MCF 10A (cell line): ENCODE measurements around the gene RBM24. TPM values are rescaled to one million over a fixed set of nuclear protein-coding genes. Genes with fewer than 3 reads are reported as not detected.

Experiments
- BruUV-seq: library from RNA; stranded (reverse); fragments of 400-500 nt; replicated peaks from 2 replicates; lab custom pipeline; 2021; lab: Mats Ljungman, UMichigan
- CTCF ChIA-PET: fragments of 300-600 bp; sonication (Branson Sonifier 250); formaldehyde crosslinking; extraction: SDS; loops from one replicate; lab custom pipeline; 2021; ENCODE audit warnings: antibody characterized with exemption, inconsistent platforms; lab: Yijun Ruan, JAX
- POLR2A ChIA-PET: fragments of 300-600, 350-650 bp; sonication (Branson Sonifier 250); formaldehyde crosslinking; extraction: SDS; loops from one replicate; lab custom pipeline; 2020; ENCODE audit warnings: antibody characterized with exemption, inconsistent platforms; lab: Yijun Ruan, JAX
- DNase-seq: peaks from one replicate; pipeline ENCODE4 v3.0.0-alpha.2; 2018; ENCODE audit not compliant: unreplicated experiment
- H3K27ac Mint-ChIP-seq: one replicate; pipeline ENCODE4 v1.8.0; 2022; ENCODE audit warnings: mild to moderate bottlenecking, low read depth, mixed read lengths; ENCODE audit not compliant: unreplicated experiment
- H3K27me3 Mint-ChIP-seq: one replicate; pipeline ENCODE4 v1.8.0; 2022; ENCODE audit warnings: mixed read lengths; ENCODE audit not compliant: insufficient read depth, unreplicated experiment
- H3K36me3 Mint-ChIP-seq: one replicate; pipeline ENCODE4 v1.8.0; 2022; ENCODE audit warnings: mild to moderate bottlenecking, moderate library complexity, mixed read lengths; ENCODE audit not compliant: insufficient read depth, unreplicated experiment
- H3K4me1 Mint-ChIP-seq: one replicate; pipeline ENCODE4 v1.8.0; 2022; ENCODE audit warnings: mixed read lengths; ENCODE audit not compliant: insufficient read depth, unreplicated experiment
- H3K4me3 Mint-ChIP-seq: one replicate; pipeline ENCODE4 v1.8.0; 2022; ENCODE audit warnings: mild to moderate bottlenecking, moderate library complexity, mixed read lengths; ENCODE audit not compliant: unreplicated experiment
- H3K9me3 Mint-ChIP-seq: one replicate; pipeline ENCODE4 v1.8.0; 2022; ENCODE audit warnings: mixed read lengths; ENCODE audit not compliant: unreplicated experiment
- CTCF ChIP-seq: fragments of 200-600 bp; IDR thresholded peaks from one replicate; pipeline ENCODE4 v1.8.0; 2022; ENCODE audit warnings: antibody characterized with exemption, mild to moderate bottlenecking; ENCODE audit not compliant: unreplicated experiment
- intact Hi-C: fragments of 100-400 bp; cut with micrococcal nuclease; formaldehyde crosslinking; loops from 2 replicates; pipeline ENCODE4 v1.14.1; 2022
- total RNA-seq: library from RNA; stranded (reverse); gene quantifications from 2 replicates; pipeline ENCODE4 v1.2.3, GENCODE V29; 2022

Gene RBM24
- total RNA-seq, 1 experiment from 2014 or later = not detected

DNA sequence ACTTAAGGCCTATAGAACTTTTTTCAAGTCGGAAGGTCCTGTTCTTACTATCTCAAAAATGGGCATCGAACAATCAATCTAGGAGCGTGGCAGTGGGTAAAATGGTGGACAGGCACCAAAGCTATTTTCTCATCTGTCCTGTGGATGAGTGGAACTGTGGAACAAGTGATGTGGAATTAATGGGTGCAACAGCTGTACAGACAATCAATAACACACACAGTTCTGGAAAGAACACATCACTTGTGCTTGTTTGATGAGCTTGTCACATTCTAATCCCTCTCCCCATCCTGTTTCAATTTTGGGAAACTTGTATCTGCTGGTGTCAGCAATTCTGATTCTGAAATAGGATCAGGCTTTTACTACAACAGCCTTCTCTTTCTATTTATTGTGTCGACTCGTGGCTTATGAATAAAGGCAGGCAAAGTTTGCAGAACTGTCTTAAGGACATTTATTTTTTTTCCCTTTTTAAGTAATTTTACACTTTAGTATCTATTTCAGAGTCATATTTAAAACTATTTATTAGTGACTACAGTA, 11.5 kb downstream of the RBM24 start:
- BruUV-seq = no TSS peak
- Mint-ChIP-seq H3K9me3 (no peaks in the 10 kb centered on the region), H3K27ac (no peak overlapping the region), H3K36me3 (no peaks in the 10 kb centered on the region), H3K27me3 (no peaks in the 10 kb centered on the region), H3K4me3 (no peak overlapping the region), H3K4me1 (no peaks in the 10 kb centered on the region)
- DNase-seq = no peak
- CTCF ChIA-PET = no interaction called here
- POLR2A ChIA-PET = no interaction called here
- no peak for TF ChIP-seq CTCF
- intact Hi-C loops = no loop called here

- Mint-ChIP-seq H3K4me3 (no peak overlapping the region), H3K27me3 (no peaks in the 10 kb centered on the region), H3K9me3 (no peaks in the 10 kb centered on the region), H3K27ac (no peak overlapping the region), H3K36me3 (no peaks in the 10 kb centered on the region), H3K4me1 (no peaks in the 10 kb centered on the region)
- BruUV-seq = no TSS peak
- intact Hi-C loops = no loop called here
- TF ChIP-seq CTCF = no peak
- DNase-seq = no peak
- ChIA-PET POLR2A (no interaction called here), CTCF (no interaction called here)
These were observed 12.2 kb downstream of the RBM24 start for GRCh38 chr6:17293395-17293794.

DNA sequence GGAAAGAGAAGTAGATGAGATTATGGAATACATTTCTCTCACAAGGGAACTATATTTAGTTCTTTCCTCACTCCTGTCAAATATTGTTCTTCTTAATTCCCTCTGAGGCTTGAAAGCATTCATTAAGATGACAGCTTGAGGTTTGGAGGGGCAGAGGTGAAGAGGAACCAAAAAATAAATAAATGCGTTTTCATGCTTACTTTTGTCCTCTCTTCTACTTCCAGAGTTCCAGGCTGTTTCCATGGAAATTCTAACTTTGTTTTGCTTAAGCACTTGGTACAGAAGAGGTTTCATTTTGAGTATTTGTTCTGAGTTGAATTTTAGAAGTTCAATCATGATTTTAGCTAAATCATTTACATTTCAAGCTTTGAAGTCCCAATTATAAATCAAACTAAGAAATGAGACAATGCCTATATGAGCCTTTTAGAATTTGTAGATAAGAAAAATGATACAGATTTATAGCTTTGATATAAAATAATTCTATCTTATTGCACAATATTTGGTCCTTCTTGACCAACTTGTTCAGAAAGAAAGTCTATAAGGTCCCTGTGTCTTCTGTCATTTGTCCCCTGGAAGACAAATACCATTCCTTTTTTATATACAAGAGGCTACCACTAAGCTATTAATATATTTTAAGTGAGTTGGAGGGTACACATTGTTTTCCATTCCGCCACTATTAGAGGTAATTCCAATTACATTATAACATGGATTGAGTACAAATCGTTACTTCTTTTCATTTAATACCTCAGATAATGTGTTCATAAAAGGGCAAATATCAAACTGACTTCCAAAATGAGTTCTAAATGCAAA, 16.3 kb downstream of the RBM24 start:
- intact Hi-C loops = no loop called here
- Mint-ChIP-seq H3K36me3 (no peaks in the 10 kb centered on the region), H3K9me3 (no peaks in the 10 kb centered on the region), H3K4me3 (no peak overlapping the region), H3K27me3 (no peaks in the 10 kb centered on the region), H3K4me1 (no peaks in the 10 kb centered on the region), H3K27ac (no peak overlapping the region)
- BruUV-seq = no TSS peak
- DNase-seq = no peak
- TF ChIP-seq CTCF = no peak
- CTCF ChIA-PET = interaction anchor here (0.9 to 1.2 kb wide), 2 partner anchors 19 to 287 kb away, joined by 3 read pairs; no protein-coding TSS in a partner anchor
- POLR2A ChIA-PET = no interaction called here

DNA sequence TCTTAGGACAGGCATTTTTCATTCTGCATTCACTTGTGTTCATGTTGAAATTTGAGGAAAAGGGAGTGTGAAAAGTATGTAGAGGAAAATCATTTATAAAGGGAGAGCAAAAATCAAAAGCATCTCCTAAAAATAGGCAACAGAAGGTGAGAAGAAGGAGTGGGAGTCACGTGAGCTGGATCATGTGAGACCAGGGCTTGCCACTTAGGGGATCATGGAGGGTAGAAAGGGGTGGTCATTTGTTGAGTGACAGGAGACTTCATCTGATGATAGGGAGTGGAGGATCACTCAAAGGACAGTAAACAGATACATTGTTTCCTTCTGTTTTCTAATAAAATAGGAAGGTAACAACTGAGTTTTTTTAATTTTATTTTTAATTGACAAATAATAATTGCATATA, 17.1 kb downstream of the RBM24 start:
- TF ChIP-seq CTCF = no peak
- ChIA-PET CTCF (interaction anchor here (0.9 to 1.2 kb wide), 2 partner anchors 18 to 286 kb away, joined by 3 read pairs; no protein-coding TSS in a partner anchor), POLR2A (no interaction called here)
- H3K4me3 Mint-ChIP-seq = no peak overlapping the region
- no peaks in the 10 kb centered on the region for H3K36me3 Mint-ChIP-seq
- intact Hi-C loops = no loop called here
- no peak overlapping the region for H3K27ac Mint-ChIP-seq
- H3K9me3 Mint-ChIP-seq = no peaks in the 10 kb centered on the region
- DNase-seq = no peak
- BruUV-seq = no TSS peak
- H3K27me3 Mint-ChIP-seq = no peaks in the 10 kb centered on the region
- H3K4me1 Mint-ChIP-seq = no peaks in the 10 kb centered on the region
